ENCODE data around the gene ZDHHC1. TPM values are rescaled to one million over a fixed set of nuclear protein-coding genes. Genes with fewer than 3 reads are reported as not detected.

ZDHHC1 gene
- total RNA-seq, 1 donor from 2014 or later = 4.6 TPM

DNA sequence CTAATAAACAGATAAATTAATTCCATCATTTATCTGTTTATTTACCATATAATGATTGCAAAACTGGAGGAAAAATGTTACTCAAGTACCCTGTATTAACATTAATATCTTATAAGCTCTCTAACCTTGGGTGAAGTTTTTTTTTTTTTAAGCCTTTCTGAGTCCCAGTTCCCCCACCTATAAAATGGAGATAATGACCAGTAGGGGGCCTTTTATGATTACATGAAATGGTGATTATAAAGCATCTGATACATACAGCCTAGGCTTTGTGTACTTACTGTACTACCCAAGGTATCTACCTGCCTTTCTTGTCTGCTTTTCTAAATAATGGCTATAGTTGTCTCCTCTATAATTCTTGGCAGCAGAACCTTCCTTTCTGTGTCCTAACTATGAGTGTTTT, 67.1 kb downstream of the ZDHHC1 start:
- Mint-ChIP-seq H3K36me3 (ENCODE audit: unreplicated experiment) (no peaks in the 10 kb centered on the region), H3K9me3 (ENCODE audit: unreplicated experiment) (peaks cover 2% of the 10 kb centered on the region), H3K4me3 (ENCODE audit: unreplicated experiment) (no peak overlapping the region), H3K27ac (ENCODE audit: unreplicated experiment) (no peak overlapping the region), H3K27me3 (ENCODE audit: unreplicated experiment) (no peaks in the 10 kb centered on the region), H3K4me1 (ENCODE audit: low read depth, unreplicated experiment) (no peaks in the 10 kb centered on the region)
- TF ChIP-seq, protein P1, sequence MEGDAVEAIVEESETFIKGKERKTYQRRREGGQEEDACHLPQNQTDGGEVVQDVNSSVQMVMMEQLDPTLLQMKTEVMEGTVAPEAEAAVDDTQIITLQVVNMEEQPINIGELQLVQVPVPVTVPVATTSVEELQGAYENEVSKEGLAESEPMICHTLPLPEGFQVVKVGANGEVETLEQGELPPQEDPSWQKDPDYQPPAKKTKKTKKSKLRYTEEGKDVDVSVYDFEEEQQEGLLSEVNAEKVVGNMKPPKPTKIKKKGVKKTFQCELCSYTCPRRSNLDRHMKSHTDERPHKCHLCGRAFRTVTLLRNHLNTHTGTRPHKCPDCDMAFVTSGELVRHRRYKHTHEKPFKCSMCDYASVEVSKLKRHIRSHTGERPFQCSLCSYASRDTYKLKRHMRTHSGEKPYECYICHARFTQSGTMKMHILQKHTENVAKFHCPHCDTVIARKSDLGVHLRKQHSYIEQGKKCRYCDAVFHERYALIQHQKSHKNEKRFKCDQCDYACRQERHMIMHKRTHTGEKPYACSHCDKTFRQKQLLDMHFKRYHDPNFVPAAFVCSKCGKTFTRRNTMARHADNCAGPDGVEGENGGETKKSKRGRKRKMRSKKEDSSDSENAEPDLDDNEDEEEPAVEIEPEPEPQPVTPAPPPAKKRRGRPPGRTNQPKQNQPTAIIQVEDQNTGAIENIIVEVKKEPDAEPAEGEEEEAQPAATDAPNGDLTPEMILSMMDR (IDR thresholded peaks at IDR 0.05; ENCODE audit: partially characterized antibody, unreplicated experiment) = peak; percentile 59
- no peak for DNase-seq

DNA sequence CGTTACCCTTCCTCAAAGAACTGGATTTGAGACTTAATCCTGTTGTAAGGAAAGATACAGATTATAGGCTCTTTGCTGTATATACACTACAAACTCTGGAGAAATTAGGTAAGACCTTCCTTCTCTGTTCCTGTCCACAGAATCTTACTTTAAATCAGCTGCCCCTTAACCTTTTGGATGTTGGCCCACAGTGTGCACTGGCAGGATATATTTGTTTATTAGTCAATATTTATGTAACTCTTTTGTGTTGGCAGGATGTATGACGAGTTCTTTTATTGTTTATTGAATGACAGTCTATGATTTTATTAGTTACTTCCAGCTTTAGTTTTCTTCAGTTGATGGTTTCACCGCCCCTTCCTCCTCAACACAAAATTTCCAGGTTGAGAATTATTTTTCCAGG, 69.9 kb downstream of the ZDHHC1 start:
- Mint-ChIP-seq H3K27me3 (ENCODE audit: unreplicated experiment) (no peaks in the 10 kb centered on the region), H3K4me3 (ENCODE audit: unreplicated experiment) (no peak overlapping the region), H3K36me3 (ENCODE audit: unreplicated experiment) (no peaks in the 10 kb centered on the region), H3K9me3 (ENCODE audit: unreplicated experiment) (no peaks in the 10 kb centered on the region), H3K4me1 (ENCODE audit: low read depth, unreplicated experiment) (no peaks in the 10 kb centered on the region), H3K27ac (ENCODE audit: unreplicated experiment) (no peak overlapping the region)
- DNase-seq = no peak
- TF ChIP-seq, protein P1 (IDR thresholded peaks at IDR 0.05; ENCODE audit: partially characterized antibody, unreplicated experiment) = no peak

DNA sequence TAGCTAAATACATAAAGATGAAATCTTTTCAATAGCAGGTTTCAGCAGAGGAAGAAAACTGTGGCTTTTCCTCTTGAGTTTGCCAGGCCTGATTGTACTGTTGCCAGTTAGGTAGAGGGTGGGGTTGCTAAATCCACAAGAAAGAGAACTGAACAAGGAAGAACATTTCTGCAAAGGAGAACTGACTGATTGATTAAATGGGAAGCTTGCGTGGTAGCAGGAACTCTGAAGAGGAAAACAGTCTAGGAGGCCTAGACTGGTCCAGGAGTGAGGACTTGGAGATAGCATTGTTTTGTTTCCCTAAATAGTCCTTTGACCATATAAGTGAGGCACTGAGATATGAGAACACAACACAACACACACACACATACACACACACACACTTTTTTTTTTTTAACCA, 70.9 kb downstream of the ZDHHC1 start:
- TF ChIP-seq, protein P1 (IDR thresholded peaks at IDR 0.05; ENCODE audit: partially characterized antibody, unreplicated experiment) = no peak
- no peaks in the 10 kb centered on the region for H3K4me1 Mint-ChIP-seq (ENCODE audit: low read depth, unreplicated experiment)
- no peaks in the 10 kb centered on the region for H3K27me3 Mint-ChIP-seq (ENCODE audit: unreplicated experiment)
- no peaks in the 10 kb centered on the region for H3K9me3 Mint-ChIP-seq (ENCODE audit: unreplicated experiment)
- H3K36me3 Mint-ChIP-seq (ENCODE audit: unreplicated experiment) = no peaks in the 10 kb centered on the region
- H3K27ac Mint-ChIP-seq (ENCODE audit: unreplicated experiment) = no peak overlapping the region
- no peak for DNase-seq
- H3K4me3 Mint-ChIP-seq (ENCODE audit: unreplicated experiment) = no peak overlapping the region

Other genes starting within 250 kb of the ZDHHC1 start
- gene NOL3, start 245.9 kb downstream of the ZDHHC1 start, total RNA-seq (ENCODE audit: unreplicated experiment) = 8.8 TPM
- gene MATCAP1, start 232.5 kb downstream of the ZDHHC1 start, total RNA-seq (ENCODE audit: unreplicated experiment) = 197 TPM
- 3.6 TPM for gene EXOC3L1, start 226.3 kb downstream of the ZDHHC1 start, total RNA-seq (ENCODE audit: unreplicated experiment)
- 64.3 TPM for gene E2F4, start 224.3 kb downstream of the ZDHHC1 start, total RNA-seq (ENCODE audit: unreplicated experiment)
- gene ELMO3, start 217.3 kb downstream of the ZDHHC1 start, total RNA-seq (ENCODE audit: unreplicated experiment) = 2.1 TPM
- gene TMEM208, start 189.3 kb downstream of the ZDHHC1 start, total RNA-seq (ENCODE audit: unreplicated experiment) = 42.6 TPM
- 18.8 TPM for gene FHOD1, start 169.0 kb downstream of the ZDHHC1 start, total RNA-seq (ENCODE audit: unreplicated experiment)
- gene SLC9A5, start 167.5 kb downstream of the ZDHHC1 start, total RNA-seq (ENCODE audit: unreplicated experiment) = 1.4 TPM
- 3.4 TPM for gene PLEKHG4, start 136.9 kb downstream of the ZDHHC1 start, total RNA-seq (ENCODE audit: unreplicated experiment)
- 1.0 TPM for gene KCTD19, start 89.7 kb downstream of the ZDHHC1 start, total RNA-seq (ENCODE audit: unreplicated experiment)
- not detected for gene LRRC36, start 89.7 kb downstream of the ZDHHC1 start, total RNA-seq (ENCODE audit: unreplicated experiment)
- gene TPPP3, start 23.0 kb downstream of the ZDHHC1 start, total RNA-seq (ENCODE audit: unreplicated experiment) = 21.7 TPM
- gene HSD11B2, start 14.6 kb upstream of the ZDHHC1 start, total RNA-seq (ENCODE audit: unreplicated experiment) = 6.0 TPM
- 111 TPM for gene ATP6V0D1, start 64.7 kb upstream of the ZDHHC1 start, total RNA-seq (ENCODE audit: unreplicated experiment)
- gene AGRP, start 67.1 kb upstream of the ZDHHC1 start, total RNA-seq (ENCODE audit: unreplicated experiment) = not detected
- gene RIPOR1, start 112.4 kb upstream of the ZDHHC1 start, total RNA-seq (ENCODE audit: unreplicated experiment) = 191 TPM
- gene CTCF, start 146.0 kb upstream of the ZDHHC1 start, total RNA-seq (ENCODE audit: unreplicated experiment) = 42.8 TPM
- 37.1 TPM for gene CARMIL2, start 228.7 kb upstream of the ZDHHC1 start, total RNA-seq (ENCODE audit: unreplicated experiment)
- gene ACD, start 243.8 kb upstream of the ZDHHC1 start, total RNA-seq (ENCODE audit: unreplicated experiment) = 33.3 TPM
- 18.7 TPM for gene PARD6A, start 244.5 kb upstream of the ZDHHC1 start, total RNA-seq (ENCODE audit: unreplicated experiment)